ENCODE results near the gene INSL3.

Gene INSL3

GRCh38 chr19:17836530-17836929 is 15.2 kb upstream of the INSL3 start:
- TF ChIP-seq CTCF (conservative IDR thresholded peaks at IDR 0.05; ENCODE audit: low read depth, low read length), result no peak
- no peak overlapping the region for H2AFZ ChIP-seq (ENCODE audit: low read depth)
- H3K36me3 ChIP-seq (ENCODE audit: insufficient read depth), result no peaks in the 10 kb centered on the region
- no peaks in the 10 kb centered on the region for H3K4me1 ChIP-seq (ENCODE audit: low read depth, poor library complexity, severe bottlenecking)
- H3K4me3 ChIP-seq (IDR thresholded peaks at IDR 0.05; ENCODE audit: insufficient read depth, low read depth, low read length), result no peak overlapping the region
- H3K79me2 ChIP-seq (ENCODE audit: insufficient read depth, low read depth), result no peaks in the 10 kb centered on the region
- no peak overlapping the region for H3K9ac ChIP-seq
- no peaks in the 10 kb centered on the region for H4K20me1 ChIP-seq (ENCODE audit: insufficient read depth)
- no peak overlapping the region for H3K27ac ChIP-seq
- H3K4me2 ChIP-seq, result no peak overlapping the region
- no peaks in the 10 kb centered on the region for H3K27me3 ChIP-seq (ENCODE audit: insufficient read depth, low read depth)

GRCh38 chr19:17835182-17836006 is 14.1 kb upstream of the INSL3 start:
- Histone ChIP-seq H3K4me1 (ENCODE audit: low read depth, poor library complexity, severe bottlenecking) (no peaks in the 10 kb centered on the region), H3K36me3 (ENCODE audit: insufficient read depth) (no peaks in the 10 kb centered on the region), H3K27me3 (ENCODE audit: insufficient read depth, low read depth) (no peaks in the 10 kb centered on the region), H3K4me3 (IDR thresholded peaks at IDR 0.05; ENCODE audit: insufficient read depth, low read depth, low read length) (no peak overlapping the region), H4K20me1 (ENCODE audit: insufficient read depth) (no peaks in the 10 kb centered on the region), H3K4me2 (no peak overlapping the region), H3K9ac (no peak overlapping the region), H3K79me2 (ENCODE audit: insufficient read depth, low read depth) (no peaks in the 10 kb centered on the region), H3K27ac (no peak overlapping the region), H2AFZ (ENCODE audit: low read depth) (no peak overlapping the region)
- no peak for TF ChIP-seq CTCF (conservative IDR thresholded peaks at IDR 0.05; ENCODE audit: low read depth, low read length)

DNA sequence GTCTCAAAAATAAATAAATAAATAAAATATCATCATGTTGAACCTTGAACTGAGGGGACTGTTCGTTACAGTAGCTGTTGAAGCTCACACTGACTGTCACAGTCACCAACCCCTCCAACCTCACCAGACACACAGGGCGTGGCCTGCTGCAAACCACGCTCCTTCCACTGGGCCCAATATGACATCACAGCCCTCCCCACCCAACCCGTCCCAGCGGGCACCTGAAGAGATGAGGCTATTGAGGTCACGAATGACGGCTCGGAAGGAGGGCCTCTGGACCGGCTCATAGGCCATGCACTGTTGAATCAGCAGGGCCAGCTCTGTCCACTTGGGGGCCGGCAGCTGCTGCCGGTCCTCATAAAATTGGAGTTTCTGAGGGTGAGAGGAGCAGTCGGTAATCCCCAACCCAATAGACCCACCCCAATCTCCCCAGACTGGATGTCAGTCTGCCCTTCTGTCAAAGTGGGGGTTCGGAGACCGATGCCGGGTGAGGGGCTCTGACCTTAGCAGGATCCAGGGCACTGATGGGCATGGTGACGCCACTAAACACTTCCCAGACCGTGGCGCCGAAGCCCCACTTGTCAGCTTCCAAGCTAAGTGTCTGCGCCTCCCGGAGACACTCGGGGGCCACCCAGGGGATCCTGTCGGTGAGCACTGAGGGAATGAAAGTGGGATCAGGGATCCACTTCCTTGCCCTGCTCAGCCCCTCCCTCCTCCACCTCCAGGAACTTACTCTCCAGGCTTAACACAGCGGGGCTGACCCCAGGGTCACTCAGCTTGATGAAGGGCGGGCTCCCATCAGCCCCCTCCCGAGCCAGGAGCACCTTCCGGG is 13.2 kb upstream of the INSL3 start:
- Histone ChIP-seq H3K36me3 (ENCODE audit: insufficient read depth) (no peaks in the 10 kb centered on the region), H4K20me1 (ENCODE audit: insufficient read depth) (no peaks in the 10 kb centered on the region), H3K4me3 (IDR thresholded peaks at IDR 0.05; ENCODE audit: insufficient read depth, low read depth, low read length) (no peak overlapping the region), H3K9ac (no peak overlapping the region), H3K27me3 (ENCODE audit: insufficient read depth, low read depth) (no peaks in the 10 kb centered on the region), H3K27ac (no peak overlapping the region), H2AFZ (ENCODE audit: low read depth) (no peak overlapping the region), H3K4me1 (ENCODE audit: low read depth, poor library complexity, severe bottlenecking) (no peaks in the 10 kb centered on the region), H3K4me2 (no peak overlapping the region), H3K79me2 (ENCODE audit: insufficient read depth, low read depth) (no peaks in the 10 kb centered on the region)
- TF ChIP-seq CTCF (conservative IDR thresholded peaks at IDR 0.05; ENCODE audit: low read depth, low read length), result no peak

- no peaks in the 10 kb centered on the region for H4K20me1 ChIP-seq (ENCODE audit: insufficient read depth)
- TF ChIP-seq CTCF (conservative IDR thresholded peaks at IDR 0.05; ENCODE audit: low read depth, low read length), result no peak
- no peak overlapping the region for H3K4me3 ChIP-seq (IDR thresholded peaks at IDR 0.05; ENCODE audit: insufficient read depth, low read depth, low read length)
- no peak overlapping the region for H2AFZ ChIP-seq (ENCODE audit: low read depth)
- H3K27me3 ChIP-seq (ENCODE audit: insufficient read depth, low read depth), result no peaks in the 10 kb centered on the region
- no peak overlapping the region for H3K4me2 ChIP-seq
- H3K9ac ChIP-seq, result no peak overlapping the region
- H3K36me3 ChIP-seq (ENCODE audit: insufficient read depth), result no peaks in the 10 kb centered on the region
- H3K4me1 ChIP-seq (ENCODE audit: low read depth, poor library complexity, severe bottlenecking), result no peaks in the 10 kb centered on the region
- H3K79me2 ChIP-seq (ENCODE audit: insufficient read depth, low read depth), result no peaks in the 10 kb centered on the region
- no peak overlapping the region for H3K27ac ChIP-seq
Measured at GRCh38 chr19:17832443-17833208, 11.3 kb upstream of the INSL3 start.

Measured in KMS-11 (cell line).